A172 (cell line): Measurements from ENCODE around the gene TAF3. TPM values are rescaled to one million over a fixed set of nuclear protein-coding genes. Genes with fewer than 3 reads are reported as not detected.

Source experiments
- DNase-seq: peaks from one replicate; pipeline ENCODE4 v3.0.0-alpha.2; 2015; ENCODE audit warnings: low spot score
- total RNA-seq: library from RNA; depleted of rRNA; stranded (reverse); fragments of >200 nt; shearing (Covaris generic); gene quantifications from 2 replicates; pipeline ENCODE4 v1.2.3, GENCODE V29; 2014

Gene TAF3
- total RNA-seq, 1 experiment from 2014 or later: 3.3 TPM

GRCh38 chr10:8034466-8035005 lies 216.2 kb downstream of the TAF3 start:
- no peak for DNase-seq

- no peak for DNase-seq
These were observed 216.8 kb downstream of the TAF3 start for GRCh38 chr10:8035006-8035640.

GRCh38 chr10:8035641-8036470 lies 217.6 kb downstream of the TAF3 start:
- DNase-seq: no peak

- DNase-seq: no peak
These were observed 218.3 kb downstream of the TAF3 start for GRCh38 chr10:8036506-8037198.

- DNase-seq: no peak
These were observed 219.0 kb downstream of the TAF3 start for GRCh38 chr10:8037199-8037801.

GRCh38 chr10:8037941-8038894 lies 219.9 kb downstream of the TAF3 start:
- no peak for DNase-seq

GRCh38 chr10:8039321-8039881 lies 221.1 kb downstream of the TAF3 start:
- no peak for DNase-seq

GRCh38 chr10:8040651-8041050 lies 222.3 kb downstream of the TAF3 start:
- DNase-seq: no peak

- no peak for DNase-seq
These were observed 223.1 kb downstream of the TAF3 start for GRCh38 chr10:8041284-8041991.

GRCh38 chr10:8041992-8042720 lies 223.9 kb downstream of the TAF3 start:
- no peak for DNase-seq

GRCh38 chr10:8042721-8043568 lies 224.6 kb downstream of the TAF3 start:
- no peak for DNase-seq

- no peak for DNase-seq
These were observed 225.4 kb downstream of the TAF3 start for GRCh38 chr10:8043569-8044306.

- no peak for DNase-seq
These were observed 226.1 kb downstream of the TAF3 start for GRCh38 chr10:8044331-8044907.

- no peak for DNase-seq
These were observed 226.8 kb downstream of the TAF3 start for GRCh38 chr10:8044908-8045725.

GRCh38 chr10:8045726-8046494 lies 227.6 kb downstream of the TAF3 start:
- no peak for DNase-seq
